Right cardiac atrium (tissue), 5 donors: ENCODE results near the gene FBXL17. TPM values are rescaled to one million over a fixed set of nuclear protein-coding genes. Genes with fewer than 3 reads are reported as not detected.

ENCODE experiments used
- ATAC-seq, 2 donors: fragments of 200-7000 bp; cut with Tn5 transposase; one replicate each; pipeline versions ENCODE4 v1.8.0 to v1.9.1; 2020; ENCODE audit warnings: moderate library complexity in 2 of 2, mild to moderate bottlenecking in 1 of 2
- DNase-seq, 3 donors: peaks; one replicate each; pipeline ENCODE4 v3.0.0-alpha.2; 2020
- H3K27ac ChIP-seq: one replicate; pipeline ENCODE4 v1.5.1; 2013; ENCODE audit warnings: mild to moderate bottlenecking, low read length, control low read depth, moderate library complexity
- H3K27me3 ChIP-seq: one replicate; pipeline ENCODE4 v1.6.1; 2013; ENCODE audit not compliant: control insufficient read depth, insufficient read depth
- H3K4me1 ChIP-seq: one replicate; pipeline ENCODE4 v1.6.1; 2013; ENCODE audit warnings: low read length; ENCODE audit not compliant: control insufficient read depth, insufficient read depth
- H3K4me3 ChIP-seq: one replicate; pipeline ENCODE4 v1.5.1; 2013; ENCODE audit warnings: low read length, control low read depth
- H3K9me3 ChIP-seq: one replicate; pipeline ENCODE4 v1.6.1; 2013; ENCODE audit warnings: low read length; ENCODE audit not compliant: control insufficient read depth
- WGBS: extraction: QIAGEN DNeasy Blood & Tissue Kit; methylation state at CpG from one replicate; pipeline ENCODE4 v1.1.7; 2013; 5-methylcytosine and 5-hydroxymethylcytosine counted together
- intact Hi-C, 4 donors: fragments of 100-400 bp; cut with DNase I; formaldehyde crosslinking; loops; one replicate each; pipeline versions ENCODE4 v1.11.0 to v1.14.0; 2022 to 2023
- polyA plus RNA-seq: library from polyadenylated mRNA; stranded (reverse); fragments of 200-250 nt; gene quantifications from one replicate; pipeline ENCODE4 v1.2.3, GENCODE V29; 2013
- total RNA-seq, 4 donors: library from RNA; stranded (reverse); fragmentation: NEBNext Ultra II Directional; extraction: Animal tissue kit (Norgen Biotek cat#: 25700); gene quantifications; one replicate each; pipeline ENCODE4 v1.2.1, GENCODE V29; 2021
- donor health status: healthy with polysubstance abuse.
- donor health status: DM: no; HTN: yes; CAD: no.
- donor health status: DM: no; HTN: no; CAD: no.
- donor health status: DM: no; HTN: yes; CAD: no; lungs with severe emphysema.
- donor health status: DM: yes; HTN: yes; CAD: no.

FBXL17 gene
- total and polyA plus RNA-seq, 5 donors: 13.4 to 37.3 (median 34.1) TPM

- Histone ChIP-seq H3K4me1 (no peaks in the 10 kb centered on the region), H3K9me3 (no peaks in the 10 kb centered on the region), H3K27me3 (no peaks in the 10 kb centered on the region), H3K4me3 (no peak overlapping the region), H3K27ac (no peak overlapping the region)
- DNase-seq: no peak
- intact Hi-C loops: no loop called here
- 55% methylated on average over 4 of the region's 4 CpGs for WGBS
- ATAC-seq: no peak
These were observed 384.4 kb downstream of the FBXL17 start for GRCh38 chr5:107997338-107997980.

GRCh38 chr5:107993341-107993740, 388.6 kb downstream of the FBXL17 start:
- intact Hi-C loops: no loop called here
- ATAC-seq (no peak), DNase-seq (no peak)
- 98% methylated on average over 2 of the region's 2 CpGs for WGBS
- Histone ChIP-seq H3K27me3 (no peaks in the 10 kb centered on the region), H3K4me3 (no peak overlapping the region), H3K9me3 (no peaks in the 10 kb centered on the region), H3K4me1 (peaks cover 2% of the 10 kb centered on the region), H3K27ac (no peak overlapping the region)

- Histone ChIP-seq H3K9me3 (no peaks in the 10 kb centered on the region), H3K27ac (no peak overlapping the region), H3K4me1 (peaks cover 2% of the 10 kb centered on the region), H3K27me3 (no peaks in the 10 kb centered on the region), H3K4me3 (no peak overlapping the region)
- no peak for DNase-seq
- ATAC-seq: no peak
- intact Hi-C loops: no loop called here
- WGBS: 84% methylated on average over 7 of the region's 7 CpGs
These were observed 390.8 kb downstream of the FBXL17 start for GRCh38 chr5:107990881-107991810.

DNA sequence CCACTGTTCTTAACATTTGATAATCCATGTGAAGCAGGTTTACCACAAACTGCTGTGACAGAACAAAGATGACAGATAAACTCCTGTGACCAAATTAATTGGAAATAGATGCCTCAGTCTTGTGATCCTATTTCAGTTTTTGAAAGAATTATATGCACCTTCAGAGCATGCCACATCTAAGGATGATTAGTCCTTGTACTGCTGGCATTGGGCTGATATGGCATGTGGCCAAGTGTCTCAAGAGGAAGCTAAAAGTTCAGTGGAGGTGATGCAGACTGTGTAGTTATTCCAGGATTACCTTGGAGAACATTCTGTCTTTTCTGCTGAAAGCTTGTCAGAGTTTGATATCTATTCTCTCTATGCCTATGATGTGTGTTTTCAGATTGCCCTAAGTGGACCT, 396.8 kb downstream of the FBXL17 start:
- H3K9me3 ChIP-seq: no peaks in the 10 kb centered on the region
- no peak overlapping the region for H3K27ac ChIP-seq
- no peaks in the 10 kb centered on the region for H3K27me3 ChIP-seq
- ATAC-seq (peak; percentile 44 to 69), DNase-seq (peak; percentile 41 to 71 (median 45))
- no peak overlapping the region for H3K4me3 ChIP-seq
- intact Hi-C loops: no loop called here
- H3K4me1 ChIP-seq: no peaks in the 10 kb centered on the region

DNA sequence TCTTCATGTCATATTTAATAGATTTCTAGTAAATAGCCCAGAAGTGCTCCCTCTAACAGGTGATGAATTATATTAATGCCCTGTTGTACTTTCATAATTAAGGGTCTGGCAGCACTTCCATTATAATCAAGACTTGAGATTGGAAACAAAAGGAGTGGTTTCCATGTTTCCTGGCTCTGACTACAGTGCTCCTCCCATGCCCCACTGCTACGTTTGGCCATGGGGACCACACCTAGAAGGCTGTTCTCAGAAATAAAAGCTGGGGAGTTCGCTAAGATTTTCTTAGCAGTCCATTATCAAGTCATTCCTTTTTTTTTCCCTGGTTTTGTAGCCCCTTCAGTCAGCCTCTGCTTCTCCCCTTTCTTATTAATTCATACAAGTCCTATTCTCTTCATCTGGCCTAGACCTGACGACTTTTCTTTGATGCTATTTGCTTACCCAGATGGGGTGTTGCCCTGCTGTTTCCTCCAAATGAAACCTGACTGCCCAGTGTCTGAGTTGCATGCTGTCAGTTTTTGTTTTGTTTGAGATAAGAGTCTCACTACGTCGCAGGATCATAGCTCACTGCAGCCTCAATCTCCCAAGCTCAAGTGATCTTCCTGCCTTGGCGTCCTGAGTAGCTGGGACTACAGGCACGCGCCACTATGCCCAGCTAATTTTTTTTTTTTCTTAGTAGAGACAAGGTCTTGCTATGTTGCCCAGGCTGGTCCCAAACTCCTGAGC, 399.0 kb downstream of the FBXL17 start:
- intact Hi-C loops: no loop called here
- Histone ChIP-seq H3K9me3 (no peaks in the 10 kb centered on the region), H3K27me3 (no peaks in the 10 kb centered on the region), H3K4me3 (no peak overlapping the region), H3K4me1 (no peaks in the 10 kb centered on the region), H3K27ac (no peak overlapping the region)
- ATAC-seq (peak; percentile 33 to 93), DNase-seq (no peak)
- WGBS: 67% methylated on average over 8 of the region's 8 CpGs

GRCh38 chr5:107980923-107981692, 400.8 kb downstream of the FBXL17 start:
- no peak for ATAC-seq
- Histone ChIP-seq H3K4me3 (no peak overlapping the region), H3K27ac (no peak overlapping the region), H3K27me3 (no peaks in the 10 kb centered on the region), H3K9me3 (no peaks in the 10 kb centered on the region), H3K4me1 (no peaks in the 10 kb centered on the region)
- DNase-seq: no peak
- WGBS: 90% methylated on average over 13 of the region's 13 CpGs
- intact Hi-C loops: no loop called here

- intact Hi-C loops: no loop called here
- DNase-seq (no peak), ATAC-seq (no peak)
- no peaks in the 10 kb centered on the region for H3K4me1 ChIP-seq
- H3K9me3 ChIP-seq: no peaks in the 10 kb centered on the region
- WGBS: 90% methylated on average over 2 of the region's 2 CpGs
- no peak overlapping the region for H3K27ac ChIP-seq
- no peak overlapping the region for H3K4me3 ChIP-seq
- H3K27me3 ChIP-seq: no peaks in the 10 kb centered on the region
These were observed 402.0 kb downstream of the FBXL17 start for GRCh38 chr5:107979900-107980299.

GRCh38 chr5:107979291-107979690, 402.6 kb downstream of the FBXL17 start:
- WGBS: 73% methylated on average over 3 of the region's 3 CpGs
- ATAC-seq (peak; percentile 59 to 61), DNase-seq (peak in 1 of 3 donors; percentile 47)
- Histone ChIP-seq H3K4me3 (no peak overlapping the region), H3K27ac (no peak overlapping the region), H3K9me3 (no peaks in the 10 kb centered on the region), H3K4me1 (no peaks in the 10 kb centered on the region), H3K27me3 (no peaks in the 10 kb centered on the region)
- intact Hi-C loops: no loop called here

DNA sequence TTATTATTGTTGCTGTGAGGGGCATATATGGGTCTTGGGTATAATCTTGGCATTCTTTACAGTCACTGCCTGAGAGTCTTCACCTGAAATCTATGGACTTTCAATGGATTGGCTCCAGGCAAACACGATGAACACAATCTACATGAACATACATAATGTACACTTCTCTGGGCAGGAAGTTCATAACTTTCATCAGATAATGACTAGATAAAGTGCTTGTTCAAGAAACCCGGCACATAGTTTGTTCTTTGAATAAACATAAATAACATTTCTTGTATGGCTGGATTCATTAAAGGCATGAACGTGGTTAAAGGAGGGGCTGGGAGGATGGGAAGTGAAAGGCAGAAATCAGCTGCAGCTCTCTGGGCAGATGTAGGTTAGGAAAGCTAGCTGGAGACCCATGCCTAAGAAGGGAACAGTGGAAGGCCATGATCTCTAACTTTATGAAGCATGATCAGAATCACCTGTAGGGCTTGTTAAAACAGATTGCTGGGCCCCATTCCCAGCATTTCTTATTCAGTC, 404.3 kb downstream of the FBXL17 start:
- intact Hi-C loops: no loop called here
- Histone ChIP-seq H3K4me3 (no peak overlapping the region), H3K4me1 (no peaks in the 10 kb centered on the region), H3K9me3 (no peaks in the 10 kb centered on the region), H3K27ac (no peak overlapping the region), H3K27me3 (no peaks in the 10 kb centered on the region)
- no peak for DNase-seq
- WGBS: 68% methylated on average over 3 of the region's 3 CpGs
- no peak for ATAC-seq

- H3K27ac ChIP-seq: no peak overlapping the region
- intact Hi-C loops: no loop called here
- WGBS: 83% methylated on average over 3 of the region's 3 CpGs
These were observed 406.3 kb downstream of the FBXL17 start for GRCh38 chr5:107975568-107975967.

More at GRCh38 chr5:107975568-107975967, 406.3 kb downstream of the FBXL17 start:
- Histone ChIP-seq H3K27me3 (no peaks in the 10 kb centered on the region), H3K9me3 (no peaks in the 10 kb centered on the region), H3K4me1 (no peaks in the 10 kb centered on the region), H3K4me3 (no peak overlapping the region)
- DNase-seq (no peak), ATAC-seq (no peak)
